GM12872 (cell line): Measurements from ENCODE around the gene ZMIZ1.

Experiments used
- CTCF ChIP-seq: IDR thresholded peaks from 3 replicates; pipeline ENCODE4 v1.5.1; 2011; ENCODE audit warnings: low read depth, mild to moderate bottlenecking, low read length, moderate library complexity; ENCODE audit not compliant: insufficient read depth

Gene ZMIZ1

GRCh38 chr10:79133416-79133815 lies 64.7 kb downstream of the ZMIZ1 start:
- TF ChIP-seq CTCF, result no peak

- no peak for TF ChIP-seq CTCF
These were observed 67.0 kb downstream of the ZMIZ1 start for GRCh38 chr10:79135790-79136189.

- TF ChIP-seq CTCF, result no peak
These were observed 67.7 kb downstream of the ZMIZ1 start for GRCh38 chr10:79136236-79137005.

GRCh38 chr10:79137300-79137756 lies 68.6 kb downstream of the ZMIZ1 start:
- no peak for TF ChIP-seq CTCF

GRCh38 chr10:79137826-79138225 lies 69.1 kb downstream of the ZMIZ1 start:
- TF ChIP-seq CTCF, result no peak

GRCh38 chr10:79138449-79139123 lies 69.8 kb downstream of the ZMIZ1 start:
- no peak for TF ChIP-seq CTCF

DNA sequence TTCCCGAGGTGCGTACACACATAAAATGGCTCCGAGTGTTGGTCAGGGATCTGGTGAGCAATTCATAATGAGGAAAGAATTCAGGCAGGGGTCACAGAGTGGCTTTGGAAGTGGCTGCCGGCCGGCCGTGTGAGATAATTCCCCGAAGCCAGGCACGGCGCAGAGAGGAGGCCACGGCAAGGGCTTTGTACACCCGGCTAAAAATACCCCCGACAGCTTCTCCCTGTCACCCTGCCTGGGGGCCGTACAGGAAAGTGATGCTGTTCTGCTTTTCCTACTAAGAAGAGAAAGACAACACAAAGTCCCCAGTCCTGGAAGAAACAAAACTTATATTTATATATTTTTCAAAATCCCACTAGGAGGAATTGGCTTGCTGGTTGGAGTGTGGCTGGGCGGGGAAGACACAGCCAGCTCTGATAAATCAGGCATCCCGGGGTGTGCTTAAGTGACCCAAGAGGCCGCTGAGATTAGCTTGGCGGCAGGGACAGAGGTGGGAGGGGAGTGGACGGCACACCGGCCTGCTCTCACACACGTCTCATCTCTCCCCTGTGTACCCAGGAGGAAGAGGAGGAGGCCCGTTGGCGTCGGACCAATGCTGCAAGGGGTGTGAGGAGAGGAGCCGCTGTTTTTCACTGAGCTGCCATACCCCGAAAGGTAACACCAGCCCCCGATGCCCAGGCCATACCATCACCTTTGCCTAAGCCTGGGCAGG lies 70.5 kb downstream of the ZMIZ1 start:
- no peak for TF ChIP-seq CTCF
